Right atrium auricular region (tissue), 2 donors: ENCODE measurements around the gene TEX11. TPM values are rescaled to one million over a fixed set of nuclear protein-coding genes. Genes with fewer than 3 reads are reported as not detected.

ENCODE experiments used
- DNase-seq: peaks from one replicate; pipeline ENCODE4 v3.0.0-alpha.2; 2019; ENCODE audit warnings: low spot score
- H3K27ac ChIP-seq, 2 donors: fragments of 200-600 bp; sonication (generic); 1 replicate in 1 of 2; 2 replicates in 1 of 2; pipeline ENCODE4 v1.5.1; 2016 to 2019
- H3K27me3 ChIP-seq, 2 donors: fragments of 200-600 bp; sonication (generic); one replicate each; pipeline versions ENCODE4 v1.5.1 to v1.6.0; 2017 to 2019
- H3K36me3 ChIP-seq: fragments of 200-600 bp; sonication (generic); one replicate; pipeline ENCODE4 v1.5.1; 2016
- H3K4me1 ChIP-seq, 2 donors: fragments of 200-600 bp; sonication (generic); one replicate each; pipeline versions ENCODE4 v1.5.1 to v1.6.0; 2017 to 2019
- H3K4me3 ChIP-seq, 2 donors: fragments of 200-600 bp; sonication (generic); 1 replicate in 1 of 2; 2 replicates in 1 of 2; pipeline ENCODE4 v1.5.1; 2017 to 2019; ENCODE audit warnings: mild to moderate bottlenecking in 1 of 2, moderate library complexity in 1 of 2
- H3K9me3 ChIP-seq, 2 donors: fragments of 200-600 bp; sonication (generic); one replicate each; pipeline ENCODE4 v1.5.1; 2019
- total RNA-seq, 2 donors: library from RNA; depleted of rRNA; stranded (reverse); fragments of >200 nt; gene quantifications; one replicate each; pipeline ENCODE4 v1.1.0, GENCODE V29; 2016
- TF ChIP-seq, protein P1 (sequence below), 2 donors: fragments of 200-600 bp; sonication (generic); IDR thresholded peaks; one replicate each; pipeline ENCODE4 v1.5.1; 2019; ENCODE audit warnings: antibody characterized with exemption in 2 of 2

The TEX11 gene
- total RNA-seq, 2 donors from 2014 or later: not detected

- Histone ChIP-seq H3K27ac (no peak overlapping the region), H3K4me3 (no peak overlapping the region), H3K4me1 (no peaks in the 10 kb centered on the region), H3K36me3 (peaks cover 7% of the 10 kb centered on the region), H3K27me3 (no peaks in the 10 kb centered on the region), H3K9me3 (no peaks in the 10 kb centered on the region)
- DNase-seq: no peak
- TF ChIP-seq, protein P1, sequence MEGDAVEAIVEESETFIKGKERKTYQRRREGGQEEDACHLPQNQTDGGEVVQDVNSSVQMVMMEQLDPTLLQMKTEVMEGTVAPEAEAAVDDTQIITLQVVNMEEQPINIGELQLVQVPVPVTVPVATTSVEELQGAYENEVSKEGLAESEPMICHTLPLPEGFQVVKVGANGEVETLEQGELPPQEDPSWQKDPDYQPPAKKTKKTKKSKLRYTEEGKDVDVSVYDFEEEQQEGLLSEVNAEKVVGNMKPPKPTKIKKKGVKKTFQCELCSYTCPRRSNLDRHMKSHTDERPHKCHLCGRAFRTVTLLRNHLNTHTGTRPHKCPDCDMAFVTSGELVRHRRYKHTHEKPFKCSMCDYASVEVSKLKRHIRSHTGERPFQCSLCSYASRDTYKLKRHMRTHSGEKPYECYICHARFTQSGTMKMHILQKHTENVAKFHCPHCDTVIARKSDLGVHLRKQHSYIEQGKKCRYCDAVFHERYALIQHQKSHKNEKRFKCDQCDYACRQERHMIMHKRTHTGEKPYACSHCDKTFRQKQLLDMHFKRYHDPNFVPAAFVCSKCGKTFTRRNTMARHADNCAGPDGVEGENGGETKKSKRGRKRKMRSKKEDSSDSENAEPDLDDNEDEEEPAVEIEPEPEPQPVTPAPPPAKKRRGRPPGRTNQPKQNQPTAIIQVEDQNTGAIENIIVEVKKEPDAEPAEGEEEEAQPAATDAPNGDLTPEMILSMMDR (IDR thresholded peaks at IDR 0.05): no peak
These were observed 419.7 kb downstream of the TEX11 start for GRCh38 chrX:70488856-70489255.

- Histone ChIP-seq H3K36me3 (no peaks in the 10 kb centered on the region), H3K4me1 (no peaks in the 10 kb centered on the region), H3K27me3 (no peaks in the 10 kb centered on the region), H3K9me3 (no peaks in the 10 kb centered on the region), H3K4me3 (no peak overlapping the region), H3K27ac (no peak overlapping the region)
- TF ChIP-seq, protein P1 (IDR thresholded peaks at IDR 0.05): no peak
- DNase-seq: no peak
These were observed 423.0 kb downstream of the TEX11 start for GRCh38 chrX:70485466-70485865.

- no peaks in the 10 kb centered on the region for H3K36me3 ChIP-seq
- peak overlapping the region; percentile 14 to 81 for H3K27ac ChIP-seq
- H3K4me3 ChIP-seq: no peak overlapping the region
- H3K4me1 ChIP-seq: peaks cover 0 to 24% of the 10 kb centered on the region in 2 donors
- TF ChIP-seq, protein P1 (IDR thresholded peaks at IDR 0.05): no peak
- no peaks in the 10 kb centered on the region for H3K9me3 ChIP-seq
- no peaks in the 10 kb centered on the region for H3K27me3 ChIP-seq
- DNase-seq: no peak
These were observed 426.2 kb downstream of the TEX11 start for GRCh38 chrX:70482300-70482699.

- Histone ChIP-seq H3K4me3 (no peak overlapping the region), H3K27ac (peak overlapping the region; percentile 43 to 81), H3K4me1 (peaks cover 0 to 29% of the 10 kb centered on the region in 2 donors), H3K27me3 (no peaks in the 10 kb centered on the region), H3K9me3 (no peaks in the 10 kb centered on the region), H3K36me3 (no peaks in the 10 kb centered on the region)
- TF ChIP-seq, protein P1 (IDR thresholded peaks at IDR 0.05): no peak
- DNase-seq: no peak
These were observed 426.8 kb downstream of the TEX11 start for GRCh38 chrX:70481471-70482270.

GRCh38 chrX:70480660-70481018 lies 427.9 kb downstream of the TEX11 start:
- Histone ChIP-seq H3K4me1 (peaks cover 0 to 31% of the 10 kb centered on the region in 2 donors), H3K9me3 (no peaks in the 10 kb centered on the region), H3K4me3 (peak overlapping the region in 1 of 2 donors; percentile 22), H3K27ac (peak overlapping the region; percentile 60 to 81), H3K27me3 (no peaks in the 10 kb centered on the region), H3K36me3 (no peaks in the 10 kb centered on the region)
- TF ChIP-seq, protein P1 (IDR thresholded peaks at IDR 0.05): no peak
- no peak for DNase-seq
